Esophagus muscularis mucosa (tissue), 4 donors: ENCODE measurements around the gene TLX2. TPM values are rescaled to one million over a fixed set of nuclear protein-coding genes. Genes with fewer than 3 reads are reported as not detected.
A peak's percentile ranks its signal among the peaks of the same experiment; 100 is the strongest.

ENCODE experiments used
- DNase-seq: peaks from one replicate; pipeline ENCODE4 v3.0.0-alpha.2; 2017; ENCODE audit errors: extremely low spot score
- H3K27ac ChIP-seq, 4 donors: fragments of 200-600 bp; sonication (generic); replicated peaks in 1 of 4; 1 replicate in 3 of 4; 2 replicates in 1 of 4; pipeline ENCODE4 v1.5.1; 2016 to 2019; ENCODE audit warnings: mild to moderate bottlenecking in 1 of 4
- H3K27me3 ChIP-seq, 4 donors: fragments of 200-600 bp; sonication (generic); one replicate each; pipeline versions ENCODE4 v1.5.1 to v1.6.0; 2016 to 2019
- H3K36me3 ChIP-seq, 4 donors: fragments of 200-600 bp; sonication (generic); one replicate each; pipeline ENCODE4 v1.5.1; 2016 to 2019
- H3K4me1 ChIP-seq, 4 donors: fragments of 200-600 bp; sonication (generic); one replicate each; pipeline ENCODE4 v1.5.1; 2016 to 2019
- H3K4me3 ChIP-seq, 4 donors: fragments of 200-600 bp; sonication (generic); 1 replicate in 2 of 4; 2 replicates in 2 of 4; pipeline ENCODE4 v1.5.1; 2016 to 2019; ENCODE audit warnings: mild to moderate bottlenecking in 4 of 4, moderate library complexity in 1 of 4
- H3K9me3 ChIP-seq, 4 donors: fragments of 200-600 bp; sonication (generic); 1 replicate in 3 of 4; 2 replicates in 1 of 4; pipeline ENCODE4 v1.5.1; 2016 to 2019
- CTCF ChIP-seq, 3 experiments: fragments of 200-600 bp in 2 of 3; fragments of 450-650 bp in 1 of 3; sonication (generic) in 2 of 3; IDR thresholded peaks; one replicate each; pipeline ENCODE4 v1.5.1; 2017 to 2019; ENCODE audit warnings: antibody characterized with exemption in 3 of 3, mild to moderate bottlenecking in 2 of 3, moderate library complexity in 1 of 3
- EP300 ChIP-seq: sonication (generic); formaldehyde crosslinking; IDR thresholded peaks from one replicate; pipeline ENCODE4 v1.6.1; 2017; ENCODE audit warnings: antibody characterized with exemption
- POLR2A ChIP-seq: fragments of 450-650 bp; IDR thresholded peaks from one replicate; pipeline ENCODE4 v1.6.1; 2017; ENCODE audit warnings: antibody characterized with exemption, moderate library complexity, mild to moderate bottlenecking, low read depth
- POLR2AphosphoS5 ChIP-seq, 2 donors: sonication (generic); formaldehyde crosslinking; IDR thresholded peaks; one replicate each; pipeline ENCODE4 v1.6.1; 2017; ENCODE audit warnings: antibody characterized with exemption in 2 of 2
- WGBS: methylation state at CpG from one replicate; pipeline ENCODE4 v1.1.5; 2018; 5-methylcytosine and 5-hydroxymethylcytosine counted together
- intact Hi-C: fragments of 100-400 bp; cut with DNase I; formaldehyde crosslinking; loops from one replicate; pipeline ENCODE4 v1.15.1; 2023
- total RNA-seq, 4 donors: library from RNA; depleted of rRNA; stranded (reverse); fragments of >200 nt; gene quantifications; one replicate each; pipeline versions ENCODE4 v1.1.0 to v1.2.1, GENCODE V29; 2016

The TLX2 gene
- total RNA-seq, 4 donors from 2014 or later, result 0.42 to 0.99 (median 0.84) TPM; not detected in 1

GRCh38 chr2:74516650-74517049 lies 2.4 kb downstream of the TLX2 start:
- Histone ChIP-seq H3K9me3 (no peaks in the 10 kb centered on the region), H3K4me1 (peaks cover 29 to 32% (median 32%) of the 10 kb centered on the region in 4 donors), H3K36me3 (no peaks in the 10 kb centered on the region), H3K27me3 (peaks cover 18 to 99% (median 63%) of the 10 kb centered on the region in 4 donors), H3K4me3 (peak overlapping the region in 3 of 4 donors; percentile 39 to 53 (median 44)), H3K27ac (no peak overlapping the region)
- TF ChIP-seq POLR2A (no peak), POLR2AphosphoS5 (IDR thresholded peaks at IDR 0.05) (no peak), EP300 (no peak), CTCF (IDR thresholded peaks at IDR 0.05) (no peak)
- DNase-seq, result no peak
- intact Hi-C loops, result no loop called here
- WGBS, result 72% methylated on average over 13 of the region's 13 CpGs

- no peak for DNase-seq
- intact Hi-C loops, result no loop called here
- H3K9me3 ChIP-seq, result no peaks in the 10 kb centered on the region
- H3K4me3 ChIP-seq, result no peak overlapping the region
- no peak overlapping the region for H3K27ac ChIP-seq
- H3K27me3 ChIP-seq, result peaks cover 0 to 41% (median 13%) of the 10 kb centered on the region in 4 donors
- 81% methylated on average over 3 of the region's 3 CpGs for WGBS
- H3K36me3 ChIP-seq, result peaks cover 16 to 26% (median 22%) of the 10 kb centered on the region in 4 donors
- H3K4me1 ChIP-seq, result peaks cover 0 to 5% (median 1%) of the 10 kb centered on the region in 4 donors
- no peak for TF ChIP-seq CTCF (IDR thresholded peaks at IDR 0.05)
- no peak for TF ChIP-seq POLR2AphosphoS5 (IDR thresholded peaks at IDR 0.05)
These were observed 8.3 kb downstream of the TLX2 start for GRCh38 chr2:74522516-74522915.

- Histone ChIP-seq H3K4me3 (no peak overlapping the region), H3K27me3 (peaks cover 0 to 26% (median 4%) of the 10 kb centered on the region in 4 donors), H3K36me3 (peaks cover 24 to 34% (median 30%) of the 10 kb centered on the region in 4 donors), H3K27ac (no peak overlapping the region), H3K9me3 (no peaks in the 10 kb centered on the region), H3K4me1 (peaks cover 14 to 20% (median 15%) of the 10 kb centered on the region in 4 donors)
- TF ChIP-seq POLR2AphosphoS5 (IDR thresholded peaks at IDR 0.05), result no peak
- no peak for TF ChIP-seq EP300
- TF ChIP-seq POLR2A, result no peak
- TF ChIP-seq CTCF (IDR thresholded peaks at IDR 0.05), result no peak
- intact Hi-C loops, result no loop called here
- 88% methylated on average over 6 of the region's 9 CpGs for WGBS
- no peak for DNase-seq
These were observed 9.8 kb downstream of the TLX2 start for GRCh38 chr2:74524005-74524404.

GRCh38 chr2:74524955-74525716 lies 10.9 kb downstream of the TLX2 start:
- no peaks in the 10 kb centered on the region for H3K9me3 ChIP-seq
- peaks cover 24 to 34% (median 30%) of the 10 kb centered on the region in 4 donors for H3K36me3 ChIP-seq
- 90% methylated on average over 10 of the region's 10 CpGs for WGBS
- TF ChIP-seq POLR2A (no peak), POLR2AphosphoS5 (IDR thresholded peaks at IDR 0.05) (no peak), EP300 (no peak), CTCF (IDR thresholded peaks at IDR 0.05) (no peak)
- intact Hi-C loops, result loop anchor here (5.0 kb wide), 2 partner anchors 38 to 62 kb away; no protein-coding TSS in a partner anchor
- peaks cover 14 to 22% (median 16%) of the 10 kb centered on the region in 4 donors for H3K4me1 ChIP-seq
- no peak overlapping the region for H3K4me3 ChIP-seq
- H3K27me3 ChIP-seq, result peaks cover 0 to 15% (median 0%) of the 10 kb centered on the region in 4 donors
- H3K27ac ChIP-seq, result no peak overlapping the region
- DNase-seq, result no peak
